RPMI7951 (cell line): ENCODE data around the gene ABLIM1. TPM values are rescaled to one million over a fixed set of nuclear protein-coding genes. Genes with fewer than 3 reads are reported as not detected.

Experiments
- DNase-seq: peaks from one replicate; pipeline ENCODE4 v3.0.0-alpha.2; 2012; ENCODE audit warnings: low read depth
- total RNA-seq: library from RNA; depleted of rRNA; stranded (reverse); fragments of >200 nt; shearing (Covaris generic); gene quantifications from 2 replicates; pipeline ENCODE4 v1.2.3, GENCODE V29; 2014

The ABLIM1 gene
- total RNA-seq, 1 experiment from 2014 or later, result 0.24 TPM

DNA sequence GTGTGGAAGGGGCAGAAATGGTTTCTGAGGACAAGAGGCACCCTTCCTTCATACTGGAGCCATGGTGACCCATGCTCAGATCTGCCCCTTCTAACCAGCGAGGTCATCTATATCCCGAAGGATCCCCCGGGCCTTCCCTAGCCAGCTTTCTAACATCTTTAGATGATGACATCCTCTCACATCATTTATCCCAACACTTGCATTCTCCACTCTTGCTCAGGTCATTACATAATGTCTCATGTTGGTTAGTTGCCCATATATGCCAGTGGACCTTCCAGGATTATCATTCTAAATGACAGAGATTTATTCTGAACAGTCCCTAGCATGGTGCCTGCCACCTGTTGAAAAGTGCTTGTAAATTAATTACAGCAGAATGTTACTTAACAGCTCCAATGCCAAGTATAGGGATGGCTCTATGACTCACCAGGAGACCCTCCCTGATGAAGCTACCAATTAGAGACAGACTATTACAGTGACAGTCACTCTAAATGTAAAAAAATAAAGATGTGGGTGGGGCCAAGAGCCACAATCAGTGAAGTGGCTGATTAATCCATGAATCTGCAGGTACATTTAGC lies 22.6 kb upstream of the ABLIM1 start:
- DNase-seq, result no peak

GRCh38 chr10:114679552-114679951 lies 21.5 kb upstream of the ABLIM1 start:
- DNase-seq, result no peak

- no peak for DNase-seq
Observed at GRCh38 chr10:114678820-114679219, 20.7 kb upstream of the ABLIM1 start.

DNA sequence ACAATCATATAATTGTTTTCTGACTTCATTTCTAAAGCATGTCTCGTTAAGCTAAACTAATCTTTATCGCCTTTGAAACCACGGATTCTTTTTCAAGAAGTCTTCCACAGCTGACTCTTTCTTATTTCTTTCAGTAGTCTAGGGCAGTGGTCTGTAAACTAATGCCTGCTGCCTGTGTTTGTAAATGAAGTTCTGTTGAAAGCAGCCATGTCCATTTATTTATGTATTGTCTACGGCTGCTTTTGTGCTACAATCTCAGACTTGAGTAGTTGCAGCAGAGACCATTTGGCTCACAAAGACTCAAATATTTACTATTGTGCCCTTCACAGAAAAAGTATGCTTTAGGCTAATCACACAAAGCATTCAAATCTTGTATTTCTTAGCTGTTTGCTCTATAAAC lies 20.3 kb upstream of the ABLIM1 start:
- DNase-seq, result no peak

DNA sequence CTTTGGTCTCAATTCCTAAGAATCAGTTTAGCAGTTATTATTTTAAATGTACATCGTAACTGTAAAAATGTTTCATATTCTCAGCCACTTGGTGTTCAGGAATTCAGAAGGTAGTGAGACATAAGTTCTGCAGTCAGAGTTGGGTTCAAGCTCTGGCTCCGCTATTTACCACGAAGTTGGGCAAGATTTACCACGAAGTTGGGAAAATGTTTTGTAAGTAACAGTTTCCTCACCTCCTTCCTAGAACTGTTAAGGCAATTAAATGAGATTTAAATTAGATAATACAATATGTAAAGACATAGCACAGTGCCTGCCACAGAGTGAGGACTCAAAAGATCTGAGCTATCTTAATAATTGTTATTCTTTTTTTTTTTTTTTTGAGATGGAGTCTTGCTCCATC lies 16.3 kb upstream of the ABLIM1 start:
- no peak for DNase-seq

DNA sequence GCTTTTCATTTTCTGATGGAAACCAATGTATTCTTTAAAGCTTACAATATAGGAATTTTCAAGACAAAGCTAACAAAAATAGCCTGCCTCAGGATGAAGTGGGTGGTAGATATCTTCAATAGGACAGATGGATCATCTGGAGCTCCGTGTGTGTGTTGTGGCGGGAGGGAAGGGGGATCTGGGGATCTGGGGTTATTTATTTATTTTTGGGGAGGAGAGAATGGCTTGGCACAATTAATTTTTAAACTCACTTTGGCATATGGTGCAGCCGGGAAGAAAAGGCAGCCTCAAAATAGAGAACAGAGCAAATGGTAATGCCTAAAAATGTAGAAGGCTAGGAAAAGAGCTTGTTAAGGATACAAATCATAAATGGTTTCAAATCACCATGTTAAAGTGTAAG lies 11.6 kb upstream of the ABLIM1 start:
- no peak for DNase-seq

DNA sequence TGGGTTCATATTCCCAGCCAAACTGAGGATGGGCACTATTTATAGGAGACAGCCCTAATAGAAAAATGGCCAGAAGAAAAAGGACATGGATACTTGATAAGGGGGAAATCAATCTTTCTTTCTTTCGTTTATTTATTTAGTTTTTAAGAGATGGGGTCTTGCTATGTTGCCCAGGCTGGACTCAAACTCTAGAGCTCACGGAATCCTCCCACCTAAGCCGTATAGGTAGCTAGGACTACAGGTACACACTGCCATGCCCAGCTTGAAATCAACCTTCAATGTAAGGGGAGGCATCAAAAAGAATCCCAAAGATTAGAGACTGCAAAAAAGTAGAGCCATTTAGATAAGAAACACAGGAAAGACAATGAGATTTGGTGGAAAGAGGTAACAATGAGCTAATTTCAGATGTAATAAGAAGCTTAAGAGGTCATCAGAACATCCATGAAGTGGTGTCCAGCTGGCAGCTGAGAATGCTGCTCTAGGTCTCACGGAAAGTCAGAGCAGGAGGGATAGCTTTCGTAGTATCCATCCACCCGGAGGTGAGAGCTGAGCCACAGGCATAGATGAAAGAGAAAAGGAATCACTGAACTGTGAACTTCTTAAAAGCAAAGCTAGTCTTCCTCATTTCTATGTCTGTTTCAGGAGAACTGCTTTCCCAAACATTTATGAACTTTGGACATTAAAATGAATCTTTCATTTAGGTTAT lies 10.5 kb upstream of the ABLIM1 start:
- no peak for DNase-seq

DNA sequence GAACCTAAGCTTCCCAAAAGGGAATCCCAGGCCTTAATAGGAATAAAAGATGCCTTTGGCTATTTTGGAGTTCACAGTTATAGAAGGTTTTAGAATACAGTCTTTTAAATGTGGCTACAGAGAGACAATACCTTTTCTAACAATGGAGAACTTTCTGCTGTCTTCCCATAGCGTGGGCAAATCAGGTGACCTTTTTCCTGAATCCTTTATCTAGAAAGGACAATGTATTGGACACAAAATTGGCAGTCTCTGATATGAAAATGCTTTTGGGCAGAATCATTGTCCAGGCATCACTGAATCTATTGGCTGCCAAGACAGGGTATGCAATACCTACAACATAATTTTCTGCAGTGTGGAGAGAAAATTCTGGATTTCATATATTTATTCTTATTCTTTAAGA lies 7.8 kb upstream of the ABLIM1 start:
- DNase-seq, result no peak

- DNase-seq, result no peak
Observed at GRCh38 chr10:114665406-114665805, 7.3 kb upstream of the ABLIM1 start.

GRCh38 chr10:114664127-114664526 lies 6.1 kb upstream of the ABLIM1 start:
- DNase-seq, result no peak

DNA sequence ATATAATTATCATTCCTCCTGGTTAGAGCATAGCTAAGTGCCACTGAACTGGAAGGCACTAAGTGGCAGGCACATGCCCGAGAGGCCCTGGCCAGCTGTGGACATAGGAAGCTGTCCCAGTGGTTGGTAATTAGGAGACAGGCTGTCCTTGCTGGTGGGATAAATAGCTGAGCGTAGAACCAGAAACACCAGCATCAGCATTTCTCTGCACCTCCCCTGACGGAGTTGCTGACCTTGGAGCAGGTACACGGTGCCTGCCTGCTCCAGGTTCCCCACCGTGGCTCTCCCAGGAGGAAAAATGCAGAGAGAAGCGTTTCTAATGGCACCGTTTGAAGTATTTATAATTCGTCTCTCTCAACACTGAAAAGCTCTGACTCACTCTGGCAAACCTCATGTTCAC lies 5.6 kb upstream of the ABLIM1 start:
- DNase-seq, result no peak

GRCh38 chr10:114662646-114663217 lies 4.7 kb upstream of the ABLIM1 start:
- no peak for DNase-seq

GRCh38 chr10:114661212-114661880 lies 3.3 kb upstream of the ABLIM1 start:
- no peak for DNase-seq

DNA sequence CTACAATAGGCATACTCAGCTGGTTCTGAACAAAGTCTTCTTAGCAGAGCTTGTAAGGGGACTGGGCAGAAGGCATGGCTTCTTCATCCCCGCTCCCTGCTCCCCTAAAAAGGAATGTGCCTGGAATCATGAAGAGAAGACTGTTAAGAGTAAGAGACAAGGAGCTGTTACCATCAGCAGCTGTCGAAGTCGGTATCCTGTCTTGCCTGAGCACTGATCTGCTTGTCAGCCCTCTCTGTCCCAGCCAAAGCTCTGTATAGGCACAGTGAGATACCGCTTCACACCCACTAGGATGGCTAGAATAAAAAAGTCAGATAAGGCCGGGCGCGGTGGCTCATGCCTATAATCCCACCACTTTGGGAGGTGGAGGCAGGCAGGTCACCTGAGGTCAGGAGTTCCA lies 2.4 kb downstream of the ABLIM1 start:
- DNase-seq, result no peak

- DNase-seq, result no peak
Observed at GRCh38 chr10:114654822-114655575, 3.1 kb downstream of the ABLIM1 start.

DNA sequence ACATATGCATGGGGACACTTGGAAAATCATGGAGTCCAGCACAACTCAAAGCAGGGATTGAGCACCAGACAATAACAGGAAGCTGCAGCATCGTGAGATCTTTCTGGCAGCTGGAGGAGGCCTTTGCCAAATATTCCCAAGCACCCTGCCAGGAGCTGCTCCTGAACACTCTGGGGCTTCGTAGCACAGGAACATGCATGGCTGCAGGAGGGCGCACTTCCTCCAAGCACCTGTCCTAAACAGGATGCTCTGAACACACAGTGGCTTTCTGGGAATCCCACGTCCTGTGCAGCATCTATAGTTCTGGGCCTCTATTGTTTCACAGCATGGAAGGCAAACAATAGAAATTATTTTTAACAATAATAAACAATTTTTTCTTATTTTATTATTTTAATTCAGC lies 4.1 kb downstream of the ABLIM1 start:
- DNase-seq, result no peak

- no peak for DNase-seq
Observed at GRCh38 chr10:114652402-114653368, 5.4 kb downstream of the ABLIM1 start.

DNA sequence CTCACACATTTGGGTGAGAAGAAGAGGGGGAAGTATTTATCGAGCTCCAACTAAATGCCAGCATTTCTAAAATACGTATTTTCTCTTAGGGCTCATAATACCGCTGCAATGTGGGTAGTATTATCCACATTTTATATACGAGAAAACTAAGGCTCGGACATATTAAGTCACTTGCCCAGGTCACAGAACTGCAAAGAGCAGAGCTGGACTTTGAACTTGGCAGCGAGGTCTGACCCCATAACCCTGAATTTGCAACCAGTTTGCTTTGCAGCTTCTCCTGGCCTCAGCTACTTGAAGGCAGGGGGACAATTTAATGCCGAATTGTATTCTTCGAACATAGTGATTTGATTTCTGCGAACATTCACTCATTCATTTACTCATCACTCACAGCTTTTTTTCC lies 7.2 kb downstream of the ABLIM1 start:
- DNase-seq, result no peak

GRCh38 chr10:114650266-114650665 lies 7.8 kb downstream of the ABLIM1 start:
- DNase-seq, result no peak

DNA sequence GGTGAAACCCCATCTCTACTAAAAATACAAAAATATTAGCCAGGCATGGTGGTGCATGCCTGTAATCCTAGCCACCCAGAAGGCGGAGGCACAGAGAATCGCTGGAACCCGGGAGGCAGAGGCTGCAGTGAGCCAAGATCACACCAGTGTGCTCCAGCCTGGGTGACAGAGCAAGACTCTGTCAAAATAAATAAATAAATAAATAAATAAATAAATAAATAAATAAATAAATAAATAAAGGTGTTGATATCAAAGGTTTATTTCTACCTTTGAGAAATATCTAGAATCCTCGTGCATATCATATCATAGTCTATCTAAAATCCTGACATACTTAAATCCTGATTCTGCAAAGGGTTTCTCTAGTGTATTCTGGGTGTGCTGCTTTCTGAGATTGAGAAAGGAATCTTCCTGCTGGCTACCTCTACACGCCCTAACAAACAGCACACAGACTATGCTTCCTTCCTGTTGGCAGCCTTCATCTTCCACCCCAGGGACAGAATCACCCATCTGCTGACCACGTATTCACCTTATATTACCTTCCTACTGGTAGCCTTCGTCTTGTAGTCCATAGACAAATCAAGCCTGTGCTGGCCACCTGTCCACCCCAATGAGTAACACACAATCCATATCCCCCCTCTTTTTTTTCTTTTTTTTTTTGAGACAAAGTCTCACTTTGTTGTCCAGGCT lies 8.7 kb downstream of the ABLIM1 start:
- no peak for DNase-seq
